Esophagus muscularis mucosa (tissue), 3 donors: ENCODE results near the gene MYMK.

Source experiments
- CTCF ChIP-seq, 3 experiments: fragments of 200-600 bp in 2 of 3; fragments of 450-650 bp in 1 of 3; sonication (generic) in 2 of 3; IDR thresholded peaks; one replicate each; pipeline ENCODE4 v1.5.1; 2017 to 2019; ENCODE audit warnings: antibody characterized with exemption in 3 of 3, mild to moderate bottlenecking in 2 of 3, moderate library complexity in 1 of 3
- EP300 ChIP-seq: sonication (generic); formaldehyde crosslinking; IDR thresholded peaks from one replicate; pipeline ENCODE4 v1.6.1; 2017; ENCODE audit warnings: antibody characterized with exemption

- TF ChIP-seq CTCF (IDR thresholded peaks at IDR 0.05) (no peak), EP300 (no peak)
Measured at GRCh38 chr9:133508046-133508445, 16.7 kb downstream of the MYMK start.
